GM18502 (cell line): ENCODE data around the gene ABCB10.
"Not testable (repeated sequence)": the region's sequence is repeated elsewhere in the genome, so short reads cannot be mapped to it uniquely, and the experiment has no call there.

Experiments used
- ATAC-seq: cut with Tn5 transposase; IDR thresholded peaks from one replicate; pipeline ENCODE4 v1.9.1; 2021; ENCODE audit warnings: mild to moderate bottlenecking; ENCODE audit not compliant: unreplicated experiment, poor library complexity

Gene ABCB10

GRCh38 chr1:229539863-229540506 is 18.5 kb downstream of the ABCB10 start:
- no peak for ATAC-seq

DNA sequence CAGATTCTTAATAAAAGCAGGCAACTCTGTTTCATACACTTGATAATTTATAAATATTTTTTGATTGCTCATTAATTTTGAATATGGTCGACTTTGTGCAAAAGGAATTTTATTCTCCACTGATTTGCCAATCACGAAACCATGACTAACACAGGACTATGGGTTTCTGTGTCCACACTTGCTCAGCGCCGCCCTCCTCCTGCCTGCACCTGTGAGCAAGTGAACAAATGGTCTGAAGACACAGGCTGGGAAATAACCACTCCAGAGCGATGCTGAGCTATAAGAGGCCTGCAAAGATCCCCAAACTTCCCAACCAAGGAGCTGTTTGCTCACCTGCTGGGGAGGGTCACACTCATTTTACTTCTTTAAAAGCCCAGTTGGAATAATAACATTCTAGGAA is 19.6 kb downstream of the ABCB10 start:
- no peak for ATAC-seq

GRCh38 chr1:229537894-229538293 is 20.6 kb downstream of the ABCB10 start:
- ATAC-seq = no peak

- no peak for ATAC-seq
Observed at GRCh38 chr1:229536982-229537381, 21.5 kb downstream of the ABCB10 start.

DNA sequence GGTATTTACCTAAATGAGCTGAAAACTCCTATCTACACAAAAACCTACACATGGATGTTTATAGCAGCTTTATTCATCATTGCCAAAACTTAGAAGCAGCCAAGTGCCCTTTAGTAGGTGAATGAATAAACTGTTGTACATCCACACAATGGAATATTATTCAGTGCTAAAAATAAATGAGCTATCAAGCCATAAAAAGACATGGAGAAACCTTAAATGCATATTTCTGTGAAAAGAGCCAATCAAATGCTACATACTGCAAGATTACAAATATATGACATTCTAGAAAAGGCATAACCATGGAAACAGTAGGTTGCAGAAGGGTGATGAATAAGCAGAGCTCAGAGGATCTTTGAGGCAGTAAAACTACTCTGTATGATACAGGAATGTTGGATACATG is 23.3 kb downstream of the ABCB10 start:
- no peak for ATAC-seq

DNA sequence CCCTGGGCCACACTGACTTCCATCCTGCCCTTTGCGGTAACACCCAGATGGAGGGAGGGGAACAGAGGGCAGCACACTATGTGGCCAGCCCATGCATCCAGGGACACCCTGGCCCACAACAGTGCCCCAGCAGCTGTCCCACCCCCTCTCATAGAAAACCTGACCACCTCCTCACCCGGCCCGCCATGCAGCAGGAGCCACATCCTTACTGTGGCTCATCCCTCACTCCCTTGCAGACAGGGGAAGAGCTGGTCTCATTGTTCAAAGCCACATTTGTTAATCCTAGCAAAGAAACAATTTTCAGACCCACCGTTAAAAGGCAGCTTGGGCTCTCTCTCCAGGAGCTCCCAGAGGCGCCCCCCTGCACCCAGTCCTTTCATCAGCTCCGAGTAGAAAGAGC is 27.2 kb downstream of the ABCB10 start:
- ATAC-seq = no peak

DNA sequence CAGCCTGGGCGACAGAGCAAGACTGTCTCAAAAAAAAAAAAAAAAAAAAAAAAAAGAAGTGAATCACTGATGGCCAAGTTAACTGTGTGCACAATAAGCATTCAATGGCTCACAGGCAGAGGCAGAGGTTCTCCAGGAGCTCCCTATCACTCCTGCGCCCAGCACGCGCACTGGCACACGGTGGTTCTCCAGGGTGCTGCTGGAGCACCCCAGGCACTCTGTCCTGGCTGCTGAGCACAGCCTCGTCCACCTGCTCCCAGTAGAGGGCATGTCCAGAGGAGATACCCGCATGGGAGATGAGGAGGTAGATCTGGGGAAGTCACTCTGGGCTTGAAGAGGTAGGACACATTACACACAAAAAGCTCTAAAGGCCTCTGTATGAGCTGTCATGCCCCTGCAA is 28.9 kb downstream of the ABCB10 start:
- no peak for ATAC-seq

DNA sequence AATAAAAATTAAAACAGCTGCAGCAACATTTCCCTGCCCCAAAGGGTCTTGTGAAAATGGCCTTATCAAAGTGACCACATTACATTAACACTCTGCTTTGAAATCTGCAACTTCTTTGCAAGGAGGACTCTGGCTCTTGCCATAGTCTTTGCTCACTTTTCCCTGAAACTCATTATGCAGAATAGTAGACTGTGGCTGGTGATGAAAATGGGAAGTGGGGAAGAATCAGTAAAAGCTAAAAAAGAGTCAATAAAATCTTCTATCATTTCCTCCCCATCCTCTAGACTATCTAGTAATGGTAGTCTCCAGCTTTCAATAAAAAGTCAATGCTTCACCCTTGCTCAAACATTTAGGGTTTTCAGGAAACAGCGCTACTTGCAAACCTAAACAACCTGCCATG is 31.8 kb downstream of the ABCB10 start:
- no peak for ATAC-seq

- ATAC-seq = no peak
Observed at GRCh38 chr1:229523052-229523451, 35.5 kb downstream of the ABCB10 start.

- ATAC-seq = peak; percentile 75
Observed at GRCh38 chr1:229514578-229515275, 43.8 kb downstream of the ABCB10 start.

- not testable (repeated sequence) for ATAC-seq
Observed at GRCh38 chr1:229511625-229512024, 46.9 kb downstream of the ABCB10 start.

DNA sequence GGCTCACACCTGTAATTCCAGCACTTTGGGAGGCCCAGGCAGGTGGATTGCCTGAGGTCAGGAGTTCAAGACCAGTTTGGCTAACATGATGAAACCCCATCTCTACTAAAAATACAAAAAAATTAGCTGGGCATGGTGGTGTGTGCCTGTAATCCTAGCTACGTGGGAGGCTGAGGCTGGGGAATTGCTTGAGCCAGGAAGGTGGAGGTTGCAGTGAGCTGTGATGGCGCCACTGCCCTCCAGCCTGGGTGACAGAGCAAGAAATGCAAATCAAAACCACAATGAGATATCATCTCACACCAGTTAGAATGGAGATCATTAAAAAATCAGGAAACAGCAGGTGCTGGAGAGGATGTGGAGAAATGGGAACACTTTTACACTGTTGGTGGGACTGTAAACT is 47.3 kb downstream of the ABCB10 start:
- not testable (repeated sequence) for ATAC-seq

- no peak for ATAC-seq
Observed at GRCh38 chr1:229509576-229509975, 48.9 kb downstream of the ABCB10 start.

GRCh38 chr1:229508823-229509337 is 49.6 kb downstream of the ABCB10 start:
- no peak for ATAC-seq

DNA sequence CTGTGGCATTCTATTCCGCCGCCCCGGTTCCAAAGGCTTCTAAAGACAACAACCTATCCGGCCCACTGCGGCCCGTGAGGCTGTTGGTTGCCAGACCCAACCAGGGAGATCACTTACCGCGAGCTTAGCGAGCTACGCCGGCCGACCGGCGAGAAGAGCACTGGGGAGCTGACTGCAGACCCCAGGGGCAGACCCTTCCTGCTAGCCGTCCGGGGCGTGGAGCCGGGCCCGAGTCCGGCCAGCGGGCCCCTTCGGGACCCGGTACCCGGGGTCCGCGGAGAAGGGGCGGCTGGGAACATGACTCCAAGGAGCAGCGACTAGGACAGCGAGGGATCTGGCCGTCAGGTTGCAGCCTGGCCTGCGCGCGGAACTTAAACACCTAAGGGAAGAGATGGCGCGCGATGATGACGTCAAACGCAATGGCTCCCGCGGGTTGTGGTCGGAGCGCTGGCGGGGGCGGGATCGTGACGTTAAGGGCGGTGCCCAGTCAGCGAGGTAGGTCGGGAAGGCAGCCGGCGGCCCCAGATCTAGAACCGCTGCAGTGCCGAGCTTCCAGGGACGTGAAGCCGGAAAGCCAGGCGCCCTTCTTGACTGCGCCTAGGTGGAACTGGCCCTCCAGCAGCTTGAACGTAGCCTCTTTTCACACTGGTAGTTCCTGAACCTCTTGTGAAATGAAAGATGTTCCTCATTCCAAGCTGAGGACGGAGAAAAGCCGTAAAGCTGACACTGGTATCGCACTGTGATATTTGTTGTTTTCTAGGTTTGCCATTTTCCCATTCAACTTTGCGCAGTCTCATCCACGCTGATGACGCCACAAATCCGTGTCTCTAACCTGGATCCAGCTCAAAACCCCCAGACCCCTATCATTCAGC is 50.3 kb downstream of the ABCB10 start, which contains the start of gene NUP133:
Gene NUP133, minus strand, starts transcription at position 391 of the 872 bp plus-strand sequence. Its CDS starts 92 bp downstream, at position 299.
- peak; percentile 95 for ATAC-seq

GRCh38 chr1:229507502-229507901 is 51.0 kb downstream of the ABCB10 start:
- peak; percentile 3 for ATAC-seq

GRCh38 chr1:229506633-229507032 is 51.9 kb downstream of the ABCB10 start:
- no peak for ATAC-seq

GRCh38 chr1:229495782-229496181 is 62.7 kb downstream of the ABCB10 start:
- no peak for ATAC-seq

- ATAC-seq = no peak
Observed at GRCh38 chr1:229487181-229487580, 71.3 kb downstream of the ABCB10 start.

- no peak for ATAC-seq
Observed at GRCh38 chr1:229485318-229485717, 73.2 kb downstream of the ABCB10 start.

- no peak for ATAC-seq
Observed at GRCh38 chr1:229482511-229482910, 76.0 kb downstream of the ABCB10 start.
